ENCODE results near the gene LCN9. TPM values are rescaled to one million over a fixed set of nuclear protein-coding genes. Genes with fewer than 3 reads are reported as not detected.

The LCN9 gene
- total and polyA plus RNA-seq, 9 of the 15 experiments (the other 6 are each of a cell fraction or from before 2014, with no cell fraction given), result not detected

- no TSS peak for BruUV-seq (replicated peaks)
- Histone ChIP-seq H3K79me2 (ENCODE audit: control insufficient read depth, insufficient read depth, low read length) (no peaks in the 10 kb centered on the region), H3K4me1 (replicated peaks in 1 of 2; ENCODE audit: control insufficient read depth in 2 of 2, insufficient read depth in 2 of 2, low read length in 2 of 2) (no peaks in the 10 kb centered on the region), H3K36me3 (ENCODE audit: control insufficient read depth, insufficient read depth, low read length) (no peaks in the 10 kb centered on the region), H3K9me1 (ENCODE audit: control insufficient read depth, insufficient read depth, low read length) (no peaks in the 10 kb centered on the region), H3K4me2 (ENCODE audit: insufficient read depth, low read length) (no peak overlapping the region), H2AFZ (ENCODE audit: low read depth, low read length) (no peak overlapping the region), H3K9ac (ENCODE audit: insufficient read depth in 1 of 2, low read depth in 2 of 2, low read length in 2 of 2) (no peak overlapping the region), H3K9me3 (replicated peaks; ENCODE audit: control insufficient read depth, insufficient read depth, low read depth, low read length) (peaks cover 10% of the 10 kb centered on the region), H3K27me3 (ENCODE audit: control insufficient read depth in 2 of 2, insufficient read depth in 2 of 2, low read length in 2 of 2) (0 out of 5 replicates have a peak, but pooled peaks cover 0 to 3% of the 10 kb centered on the region in 2 experiments), H3K27ac (ENCODE audit: extremely low read depth, low read depth, low read length) (no peak overlapping the region), H3K4me3 (no peak overlapping the region), H4K20me1 (replicated peaks; ENCODE audit: control insufficient read depth, insufficient read depth, low read length) (no peaks in the 10 kb centered on the region)
- TF ChIP-seq DLX4 (CRISPR knock-in tag; IDR thresholded peaks at IDR 0.05) (no peak), SRSF7 (optimal IDR thresholded peaks at IDR 0.05; ENCODE audit: low read depth, low read length) (no peak), HNRNPH1 (optimal IDR thresholded peaks at IDR 0.05; ENCODE audit: low read depth, low read length) (no peak), JUNB (CRISPR knock-in tag; conservative IDR thresholded peaks at IDR 0.05) (no peak), MYBL2 (IDR thresholded peaks at IDR 0.05; ENCODE audit: low read depth) (no peak), MYBL2 (CRISPR knock-in tag; IDR thresholded peaks at IDR 0.05; ENCODE audit: borderline replicate concordance) (no peak), POU5F1 (IDR thresholded peaks at IDR 0.05; ENCODE audit: borderline replicate concordance, low read depth, low read length, partially characterized antibody) (no peak), MAZ (CRISPR knock-in tag; conservative IDR thresholded peaks at IDR 0.05 in 1 of 2, IDR thresholded peaks at IDR 0.05 in 1 of 2) (no peak), IFI16 (CRISPR knock-in tag; IDR thresholded peaks at IDR 0.05) (no peak), SMARCA4 (IDR thresholded peaks at IDR 0.05) (no peak), ZBTB40 (IDR thresholded peaks at IDR 0.05) (no peak), ZBTB40 (CRISPR knock-in tag; IDR thresholded peaks at IDR 0.05) (no peak), CREM (IDR thresholded peaks at IDR 0.05; ENCODE audit: low read depth) (no peak)
- ChIA-PET CTCF (ENCODE audit: low intra/inter-chr PET ratio) (no interaction called here), POLR2A (no interaction called here)
- ATAC-seq (no peak), DNase-seq (ENCODE audit: extremely low read depth in 1 of 4, low spot score in 3 of 4) (no peak), FAIRE-seq (no peak)
- 0% methylated on average over 10 of the region's 10 CpGs for WGBS (ENCODE audit: insufficient coverage, low coverage, missing lambda C conversion rate)
- in situ Hi-C loops (cut with MboI), result no loop called here
- intact Hi-C loops (cut with micrococcal nuclease), result no loop called here
These were observed 14.4 kb upstream of the LCN9 start for GRCh38 chr9:135648494-135649410.

All from K562 (cell line).